HepG2 (cell line): Measurements from ENCODE around the gene BMF.

Experiments
- KDM4B ChIP-seq: sonication (generic); formaldehyde crosslinking; IDR thresholded peaks from 2 replicates; pipeline ENCODE4 v1.4.0; 2020; ENCODE audit warnings: missing genetic modification reagents
- MZF1 ChIP-seq: sonication (generic); formaldehyde crosslinking; IDR thresholded peaks from 2 replicates; pipeline ENCODE4 v1.8.1; 2023; ENCODE audit warnings: mild to moderate bottlenecking, missing genetic modification reagents, borderline replicate concordance
- SMC3 ChIP-seq: IDR thresholded peaks from 2 replicates; pipeline ENCODE4 v1.6.1; 2011; ENCODE audit warnings: low read length, improper control_type of control experiment
- TAF1 ChIP-seq: sonication (generic); formaldehyde crosslinking; IDR thresholded peaks from 2 replicates; pipeline ENCODE4 v1.4.0; 2020; ENCODE audit warnings: missing genetic modification reagents
- XBP1 ChIP-seq: sonication (generic); formaldehyde crosslinking; IDR thresholded peaks from 2 replicates; pipeline ENCODE4 v1.5.0; 2020; ENCODE audit warnings: missing genetic modification reagents

- TF ChIP-seq SMC3 (no peak), KDM4B (CRISPR knock-in tag) (no peak), TAF1 (no peak), MZF1 (no peak), XBP1 (CRISPR knock-in tag) (no peak)
Observed at GRCh38 chr15:40157778-40158447, 49.2 kb upstream of the BMF start.
